Epithelial cell of esophagus (primary cell): ENCODE results near the gene PER2.
"Not testable (repeated sequence)": the region's sequence is repeated elsewhere in the genome, so short reads cannot be mapped to it uniquely, and the experiment has no call there.

Experiments used
- DNase-seq: peaks from one replicate; pipeline ENCODE4 v3.0.0; 2010; ENCODE audit warnings: low read depth
- H3K4me3 ChIP-seq: 2 replicates; pipeline ENCODE4 v1.5.1; 2011; ENCODE audit warnings: mild to moderate bottlenecking, low read length, control low read depth
- TF ChIP-seq, protein P1 (sequence below): IDR thresholded peaks from 2 replicates; pipeline ENCODE4 v1.5.1; 2011; ENCODE audit warnings: low read depth, mild to moderate bottlenecking, low read length, control low read depth, inconsistent platforms; ENCODE audit not compliant: insufficient read depth; ENCODE audit errors: missing control alignments

The PER2 gene

DNA sequence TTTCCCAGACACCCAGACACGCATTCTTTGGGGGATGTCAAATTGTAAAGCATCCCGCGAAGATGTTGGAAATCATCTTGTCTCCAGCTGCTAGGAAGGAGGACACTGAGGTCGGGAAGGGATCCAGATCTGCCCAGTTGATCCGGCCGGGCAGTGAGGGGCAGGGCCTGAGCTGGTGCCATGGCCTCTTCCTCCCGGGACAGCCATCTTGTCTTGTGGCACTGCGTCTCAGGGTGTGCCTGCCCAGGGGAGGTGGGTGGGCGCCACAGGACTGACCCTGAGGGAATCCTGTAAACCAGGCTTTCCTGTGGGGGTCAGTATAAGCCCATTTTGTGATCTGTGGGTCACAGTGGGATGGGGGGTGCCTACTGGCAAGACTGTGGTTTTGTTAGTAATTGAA, 42.0 kb upstream of the PER2 start:
- H3K4me3 ChIP-seq: no peak overlapping the region
- TF ChIP-seq, protein P1, sequence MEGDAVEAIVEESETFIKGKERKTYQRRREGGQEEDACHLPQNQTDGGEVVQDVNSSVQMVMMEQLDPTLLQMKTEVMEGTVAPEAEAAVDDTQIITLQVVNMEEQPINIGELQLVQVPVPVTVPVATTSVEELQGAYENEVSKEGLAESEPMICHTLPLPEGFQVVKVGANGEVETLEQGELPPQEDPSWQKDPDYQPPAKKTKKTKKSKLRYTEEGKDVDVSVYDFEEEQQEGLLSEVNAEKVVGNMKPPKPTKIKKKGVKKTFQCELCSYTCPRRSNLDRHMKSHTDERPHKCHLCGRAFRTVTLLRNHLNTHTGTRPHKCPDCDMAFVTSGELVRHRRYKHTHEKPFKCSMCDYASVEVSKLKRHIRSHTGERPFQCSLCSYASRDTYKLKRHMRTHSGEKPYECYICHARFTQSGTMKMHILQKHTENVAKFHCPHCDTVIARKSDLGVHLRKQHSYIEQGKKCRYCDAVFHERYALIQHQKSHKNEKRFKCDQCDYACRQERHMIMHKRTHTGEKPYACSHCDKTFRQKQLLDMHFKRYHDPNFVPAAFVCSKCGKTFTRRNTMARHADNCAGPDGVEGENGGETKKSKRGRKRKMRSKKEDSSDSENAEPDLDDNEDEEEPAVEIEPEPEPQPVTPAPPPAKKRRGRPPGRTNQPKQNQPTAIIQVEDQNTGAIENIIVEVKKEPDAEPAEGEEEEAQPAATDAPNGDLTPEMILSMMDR: no peak
- DNase-seq: no peak

DNA sequence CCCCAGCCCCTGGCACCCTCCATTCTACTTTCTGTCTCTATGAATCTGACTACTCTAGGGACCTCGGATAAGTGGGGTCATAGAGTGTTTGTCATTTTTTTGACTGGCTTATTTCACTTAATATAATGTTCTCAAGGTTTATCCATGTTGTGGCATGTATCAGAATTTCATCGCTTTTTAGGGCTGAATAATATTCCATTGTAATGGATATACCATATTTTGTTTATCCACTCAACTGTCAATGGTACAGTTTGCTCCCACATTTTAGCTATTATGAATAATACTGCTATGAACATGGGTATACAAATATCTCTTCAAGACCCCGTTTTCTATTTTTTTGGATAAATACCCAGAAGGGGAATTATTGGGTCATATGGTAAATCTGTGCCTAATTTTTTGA, 39.3 kb upstream of the PER2 start:
- no peak for DNase-seq
- TF ChIP-seq, protein P1: no peak
- H3K4me3 ChIP-seq: no peak overlapping the region

DNA sequence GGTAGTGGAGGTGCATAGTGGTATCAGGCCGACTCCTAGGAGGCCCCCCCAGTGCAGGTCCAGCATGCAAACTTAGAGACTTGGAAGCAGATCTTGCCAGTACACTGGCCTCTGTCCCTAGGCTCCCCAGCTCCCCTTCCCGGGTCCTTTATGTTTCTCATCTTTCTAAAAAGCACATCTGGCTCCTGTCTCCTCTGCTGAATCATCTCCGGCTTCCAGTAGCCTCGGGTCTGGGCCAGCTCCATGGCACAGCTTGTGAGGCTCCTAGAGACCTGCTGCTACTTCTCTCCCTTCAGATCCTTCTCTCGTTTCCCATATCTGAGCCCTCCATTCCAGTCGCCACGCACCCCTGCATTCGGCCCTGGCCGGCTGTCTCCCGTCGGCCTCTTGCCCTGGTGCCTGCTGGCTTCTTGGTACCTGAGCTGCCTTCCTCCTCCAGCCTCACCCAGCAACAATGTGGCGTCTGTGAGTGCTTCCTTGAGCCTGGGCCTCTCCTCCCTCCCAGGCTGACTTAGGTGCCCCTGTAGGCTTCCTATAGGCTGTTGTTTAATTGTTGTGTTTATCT, 38.5 kb upstream of the PER2 start:
- no peak for DNase-seq
- TF ChIP-seq, protein P1: no peak

DNA sequence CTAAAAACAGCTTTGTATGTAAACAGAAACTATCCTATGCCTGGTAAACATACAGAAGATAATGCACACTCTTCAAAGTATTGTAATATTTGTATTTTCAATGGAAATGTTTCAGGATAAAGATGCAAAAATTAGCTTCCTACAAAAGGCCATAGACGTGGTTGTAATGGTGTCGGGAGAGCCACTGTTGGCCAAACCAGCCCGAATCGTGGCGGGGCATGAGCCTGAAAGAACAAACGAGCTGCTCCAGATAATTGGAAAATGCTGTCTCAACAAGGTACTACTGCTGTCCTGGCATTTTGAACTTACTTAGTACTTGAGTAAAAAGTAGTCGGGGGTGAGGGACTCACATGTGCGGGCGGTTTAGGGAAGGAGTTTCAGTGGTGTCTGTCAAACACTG, 37.3 kb upstream of the PER2 start:
- DNase-seq: no peak
- TF ChIP-seq, protein P1: no peak
- no peak overlapping the region for H3K4me3 ChIP-seq

More for the DNA sequence above, 38.5 kb upstream of the PER2 start:
- no peak overlapping the region for H3K4me3 ChIP-seq

DNA sequence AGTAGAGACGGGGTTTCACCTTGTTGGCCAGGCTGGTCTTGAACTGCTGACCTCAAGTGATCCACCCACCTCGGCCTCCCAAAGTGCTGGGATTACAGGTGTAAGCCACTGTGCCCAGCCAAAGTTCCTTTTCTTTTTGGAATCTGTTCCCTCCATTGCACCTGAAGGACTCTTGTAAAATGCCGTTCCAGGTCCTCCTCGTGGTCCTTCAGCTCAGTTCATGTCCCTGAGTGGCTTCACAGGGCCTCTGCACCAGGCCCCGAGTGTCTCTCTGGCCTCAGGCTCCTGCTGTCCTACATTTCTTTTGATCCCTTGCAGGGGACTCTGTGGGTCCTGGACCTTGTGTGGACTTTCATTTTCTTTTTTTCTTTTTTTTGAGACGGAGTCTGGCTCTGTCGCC, 35.8 kb upstream of the PER2 start:
- not testable (repeated sequence) for DNase-seq, H3K4me3 ChIP-seq

DNA sequence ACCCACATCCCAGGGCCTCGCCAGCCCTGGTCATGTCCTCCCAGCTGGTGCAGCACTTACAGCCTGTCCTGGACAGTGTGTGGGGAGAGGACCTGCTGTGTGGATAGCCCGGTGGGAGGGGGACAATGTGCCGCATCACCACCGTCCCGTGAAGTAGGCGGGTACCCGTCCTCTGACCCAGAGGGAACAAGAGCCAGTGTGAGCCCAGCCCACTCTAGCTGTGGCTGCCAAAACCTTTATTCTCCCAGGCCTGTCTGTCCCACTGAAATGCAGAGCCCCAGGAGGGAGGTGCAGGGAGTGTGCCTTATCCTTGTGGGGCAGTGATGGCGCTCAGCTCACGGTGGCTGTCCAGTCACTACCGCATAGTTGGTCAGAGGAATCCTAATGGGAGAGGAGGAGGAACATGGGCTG, 33.6 kb upstream of the PER2 start:
- H3K4me3 ChIP-seq: no peak overlapping the region
- TF ChIP-seq, protein P1: no peak
- DNase-seq: no peak

DNA sequence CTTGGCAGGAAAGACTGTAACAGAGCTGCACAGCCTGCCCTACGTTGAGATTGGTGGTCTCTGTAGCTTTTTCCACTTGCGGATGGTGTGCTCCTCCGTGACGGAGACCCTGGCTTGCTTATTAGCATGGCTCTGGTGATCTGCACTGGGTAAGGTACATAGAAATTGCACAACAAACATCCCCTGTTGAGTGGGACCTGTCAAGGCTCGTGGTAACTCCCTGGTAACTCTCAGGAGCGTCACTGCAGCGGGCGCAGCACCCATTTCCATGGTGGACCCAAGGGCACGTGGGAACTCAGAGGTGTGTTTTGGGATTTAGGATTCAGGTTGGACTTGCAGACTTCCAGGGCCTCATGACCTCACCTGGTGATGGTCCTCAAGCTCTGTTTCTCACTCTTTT, 33.1 kb upstream of the PER2 start:
- DNase-seq: peak; percentile 39
- peak overlapping the region; percentile 58 for H3K4me3 ChIP-seq
- TF ChIP-seq, protein P1: no peak
